Sigmoid colon (tissue), 4 donors: ENCODE data around the gene CAV3.

Experiments used
- CTCF ChIP-seq, 4 experiments: fragments of 450-650 bp in 3 of 4; fragments of 200-600 bp in 1 of 4; IDR thresholded peaks; one replicate each; pipeline ENCODE4 v1.5.1; 2016 to 2019; ENCODE audit warnings: antibody characterized with exemption in 4 of 4, mild to moderate bottlenecking in 3 of 4, moderate library complexity in 2 of 4
- POLR2A ChIP-seq, 2 donors: fragments of 450-650 bp; IDR thresholded peaks; one replicate each; pipeline ENCODE4 v1.6.1; 2016; ENCODE audit warnings: antibody characterized with exemption in 2 of 2, mild to moderate bottlenecking in 2 of 2, moderate library complexity in 2 of 2
- POLR2AphosphoS5 ChIP-seq, 4 donors: sonication (generic); formaldehyde crosslinking; IDR thresholded peaks; one replicate each; pipeline ENCODE4 v1.6.1; 2017; ENCODE audit warnings: antibody characterized with exemption in 4 of 4

GRCh38 chr3:8741581-8742261 lies 8.1 kb downstream of the CAV3 start:
- TF ChIP-seq POLR2AphosphoS5 (IDR thresholded peaks at IDR 0.05) (no peak), CTCF (IDR thresholded peaks at IDR 0.05) (no peak), POLR2A (IDR thresholded peaks at IDR 0.05) (no peak)
